ENCODE data around the gene MDM1.

Gene MDM1

DNA sequence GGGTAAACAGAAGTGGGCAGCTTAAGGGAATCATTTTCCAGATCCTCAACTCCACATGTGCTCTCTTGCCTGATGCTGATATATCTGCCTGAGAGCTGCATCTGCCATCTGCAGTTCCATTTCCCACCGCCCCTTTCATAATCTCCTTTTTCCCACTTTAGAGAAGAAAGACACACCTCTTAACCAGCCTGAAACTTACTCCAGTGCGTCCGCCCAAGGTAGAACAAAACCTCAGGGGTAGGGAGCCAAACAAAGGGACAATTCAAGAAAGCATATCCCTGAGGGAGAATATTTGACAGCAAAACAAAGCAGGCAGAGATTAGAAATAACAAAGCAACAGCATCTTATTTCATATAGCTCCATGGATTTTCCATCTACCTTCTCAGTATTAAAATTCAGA, 4.3 kb downstream of the MDM1 start:
- TF ChIP-seq, protein P1, sequence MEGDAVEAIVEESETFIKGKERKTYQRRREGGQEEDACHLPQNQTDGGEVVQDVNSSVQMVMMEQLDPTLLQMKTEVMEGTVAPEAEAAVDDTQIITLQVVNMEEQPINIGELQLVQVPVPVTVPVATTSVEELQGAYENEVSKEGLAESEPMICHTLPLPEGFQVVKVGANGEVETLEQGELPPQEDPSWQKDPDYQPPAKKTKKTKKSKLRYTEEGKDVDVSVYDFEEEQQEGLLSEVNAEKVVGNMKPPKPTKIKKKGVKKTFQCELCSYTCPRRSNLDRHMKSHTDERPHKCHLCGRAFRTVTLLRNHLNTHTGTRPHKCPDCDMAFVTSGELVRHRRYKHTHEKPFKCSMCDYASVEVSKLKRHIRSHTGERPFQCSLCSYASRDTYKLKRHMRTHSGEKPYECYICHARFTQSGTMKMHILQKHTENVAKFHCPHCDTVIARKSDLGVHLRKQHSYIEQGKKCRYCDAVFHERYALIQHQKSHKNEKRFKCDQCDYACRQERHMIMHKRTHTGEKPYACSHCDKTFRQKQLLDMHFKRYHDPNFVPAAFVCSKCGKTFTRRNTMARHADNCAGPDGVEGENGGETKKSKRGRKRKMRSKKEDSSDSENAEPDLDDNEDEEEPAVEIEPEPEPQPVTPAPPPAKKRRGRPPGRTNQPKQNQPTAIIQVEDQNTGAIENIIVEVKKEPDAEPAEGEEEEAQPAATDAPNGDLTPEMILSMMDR (conservative IDR thresholded peaks at IDR 0.05; ENCODE audit: low read length) = no peak
- no peak for TF ChIP-seq EZH2phosphoT487 (IDR thresholded peaks at IDR 0.05; ENCODE audit: borderline replicate concordance)
- no peaks in the 10 kb centered on the region for H4K20me1 ChIP-seq (ENCODE audit: insufficient read depth, low read length, poor library complexity, severe bottlenecking)
- H2AFZ ChIP-seq (ENCODE audit: low read length) = no peak overlapping the region
- H3K9ac ChIP-seq (ENCODE audit: low read depth, low read length, poor library complexity, severe bottlenecking) = peak overlapping the region; percentile 43
- no peaks in the 10 kb centered on the region for H3F3A ChIP-seq (ENCODE audit: low read depth)
- no peaks in the 10 kb centered on the region for H3K27me3 ChIP-seq (ENCODE audit: insufficient read depth, low read length, poor library complexity, severe bottlenecking)
- peaks cover 26% of the 10 kb centered on the region for H3K79me2 ChIP-seq (ENCODE audit: insufficient read depth, low read length)
- H3K9me2 ChIP-seq (replicated peaks; ENCODE audit: low read depth, low read length) = no peaks in the 10 kb centered on the region
- H3K36me3 ChIP-seq (ENCODE audit: insufficient read depth, low read length) = no peaks in the 10 kb centered on the region
- H3K4me3 ChIP-seq (ENCODE audit: low read length, poor library complexity, severe bottlenecking) = peak overlapping the region; percentile 34
- H3K9me3 ChIP-seq (ENCODE audit: insufficient read depth, low read depth, low read length) = no peaks in the 10 kb centered on the region
- peaks cover 85% of the 10 kb centered on the region for H3K4me1 ChIP-seq (ENCODE audit: insufficient read depth, low read length, poor library complexity, severe bottlenecking)
- peak overlapping the region; percentile 87 for H3K4me2 ChIP-seq (ENCODE audit: low read depth, low read length, poor library complexity, severe bottlenecking)

DNA sequence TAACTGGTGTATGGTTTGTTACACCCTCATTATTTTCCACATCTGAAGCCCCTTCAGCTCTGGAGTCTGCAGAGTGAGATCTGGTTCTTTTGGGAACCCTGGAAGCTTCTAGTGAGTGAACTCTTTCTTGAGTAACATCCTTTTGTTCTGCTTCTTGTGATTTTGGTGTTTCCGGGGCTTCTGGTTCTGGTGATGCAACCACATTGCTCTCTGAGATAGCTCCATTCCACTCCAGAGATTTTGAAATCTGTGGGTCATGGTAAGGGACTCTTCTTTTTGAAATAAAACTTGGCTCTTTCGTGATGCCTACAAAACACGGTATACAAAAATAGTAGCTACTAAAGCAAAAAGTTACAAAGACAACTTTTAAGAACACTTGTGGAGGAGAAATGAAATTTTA, 5.4 kb downstream of the MDM1 start:
- Histone ChIP-seq H3K4me3 (ENCODE audit: low read length, poor library complexity, severe bottlenecking) (no peak overlapping the region), H3K9me3 (ENCODE audit: insufficient read depth, low read depth, low read length) (no peaks in the 10 kb centered on the region), H2AFZ (ENCODE audit: low read length) (no peak overlapping the region), H3K79me2 (ENCODE audit: insufficient read depth, low read length) (peaks cover 24% of the 10 kb centered on the region), H3K4me1 (ENCODE audit: insufficient read depth, low read length, poor library complexity, severe bottlenecking) (peaks cover 78% of the 10 kb centered on the region), H3K9ac (ENCODE audit: low read depth, low read length, poor library complexity, severe bottlenecking) (peak overlapping the region; percentile 43), H3F3A (ENCODE audit: low read depth) (no peaks in the 10 kb centered on the region), H4K20me1 (ENCODE audit: insufficient read depth, low read length, poor library complexity, severe bottlenecking) (no peaks in the 10 kb centered on the region), H3K9me2 (replicated peaks; ENCODE audit: low read depth, low read length) (no peaks in the 10 kb centered on the region), H3K36me3 (ENCODE audit: insufficient read depth, low read length) (no peaks in the 10 kb centered on the region), H3K4me2 (ENCODE audit: low read depth, low read length, poor library complexity, severe bottlenecking) (peak overlapping the region; percentile 87), H3K27me3 (ENCODE audit: insufficient read depth, low read length, poor library complexity, severe bottlenecking) (no peaks in the 10 kb centered on the region)
- TF ChIP-seq, protein P1 (conservative IDR thresholded peaks at IDR 0.05; ENCODE audit: low read length) = no peak
- no peak for TF ChIP-seq EZH2phosphoT487 (IDR thresholded peaks at IDR 0.05; ENCODE audit: borderline replicate concordance)

DNA sequence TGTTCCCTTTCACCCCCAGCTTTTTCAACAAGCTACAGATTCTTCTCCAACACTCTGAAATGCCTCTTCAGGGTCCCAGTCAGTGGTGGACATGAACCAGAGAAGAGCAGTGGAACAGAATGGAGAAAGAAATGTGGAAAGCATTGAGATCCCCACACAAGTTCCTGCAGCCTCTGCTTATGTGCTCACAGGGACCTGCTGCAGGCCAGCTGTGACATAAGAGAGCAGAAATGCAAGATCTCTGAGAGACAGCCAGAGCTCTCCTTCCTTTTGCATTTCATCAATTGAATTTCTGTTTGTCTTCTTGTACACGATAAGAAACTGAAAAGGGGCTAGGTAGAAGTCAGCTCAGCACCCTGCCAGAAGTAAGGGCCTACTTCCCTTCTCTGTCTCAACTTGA, 6.2 kb downstream of the MDM1 start:
- no peaks in the 10 kb centered on the region for H3K27me3 ChIP-seq (ENCODE audit: insufficient read depth, low read length, poor library complexity, severe bottlenecking)
- TF ChIP-seq, protein P1 (conservative IDR thresholded peaks at IDR 0.05; ENCODE audit: low read length) = no peak
- H2AFZ ChIP-seq (ENCODE audit: low read length) = no peak overlapping the region
- H3K9ac ChIP-seq (ENCODE audit: low read depth, low read length, poor library complexity, severe bottlenecking) = peak overlapping the region; percentile 43
- H3K4me2 ChIP-seq (ENCODE audit: low read depth, low read length, poor library complexity, severe bottlenecking) = peak overlapping the region; percentile 87
- no peaks in the 10 kb centered on the region for H4K20me1 ChIP-seq (ENCODE audit: insufficient read depth, low read length, poor library complexity, severe bottlenecking)
- H3K4me1 ChIP-seq (ENCODE audit: insufficient read depth, low read length, poor library complexity, severe bottlenecking) = peaks cover 71% of the 10 kb centered on the region
- H3K79me2 ChIP-seq (ENCODE audit: insufficient read depth, low read length) = peaks cover 17% of the 10 kb centered on the region
- no peaks in the 10 kb centered on the region for H3K9me3 ChIP-seq (ENCODE audit: insufficient read depth, low read depth, low read length)
- H3K4me3 ChIP-seq (ENCODE audit: low read length, poor library complexity, severe bottlenecking) = peak overlapping the region; percentile 21
- no peaks in the 10 kb centered on the region for H3K9me2 ChIP-seq (replicated peaks; ENCODE audit: low read depth, low read length)
- H3F3A ChIP-seq (ENCODE audit: low read depth) = no peaks in the 10 kb centered on the region
- H3K36me3 ChIP-seq (ENCODE audit: insufficient read depth, low read length) = no peaks in the 10 kb centered on the region
